Hepatocyte (in vitro differentiated cells): Measurements from ENCODE around the gene EGF.

Experiments
- EZH2 ChIP-seq: fragments of 200-600 bp; sonication (generic); IDR thresholded peaks from 2 replicates; pipeline ENCODE4 v1.6.1; 2016; ENCODE audit warnings: antibody characterized with exemption, mild to moderate bottlenecking, borderline replicate concordance
- EZH2phosphoT487 ChIP-seq: fragments of 200-600 bp; sonication (generic); IDR thresholded peaks from one replicate; pipeline ENCODE4 v1.6.1; 2018; ENCODE audit warnings: antibody characterized with exemption, mild to moderate bottlenecking, low read depth, moderate library complexity; ENCODE audit not compliant: unreplicated experiment, severe bottlenecking
- TF ChIP-seq, protein P1 (sequence below): fragments of 200-600 bp; sonication (generic); IDR thresholded peaks from 2 replicates; pipeline ENCODE4 v1.5.1; 2016; ENCODE audit warnings: antibody characterized with exemption, mild to moderate bottlenecking; ENCODE audit not compliant: poor library complexity

DNA sequence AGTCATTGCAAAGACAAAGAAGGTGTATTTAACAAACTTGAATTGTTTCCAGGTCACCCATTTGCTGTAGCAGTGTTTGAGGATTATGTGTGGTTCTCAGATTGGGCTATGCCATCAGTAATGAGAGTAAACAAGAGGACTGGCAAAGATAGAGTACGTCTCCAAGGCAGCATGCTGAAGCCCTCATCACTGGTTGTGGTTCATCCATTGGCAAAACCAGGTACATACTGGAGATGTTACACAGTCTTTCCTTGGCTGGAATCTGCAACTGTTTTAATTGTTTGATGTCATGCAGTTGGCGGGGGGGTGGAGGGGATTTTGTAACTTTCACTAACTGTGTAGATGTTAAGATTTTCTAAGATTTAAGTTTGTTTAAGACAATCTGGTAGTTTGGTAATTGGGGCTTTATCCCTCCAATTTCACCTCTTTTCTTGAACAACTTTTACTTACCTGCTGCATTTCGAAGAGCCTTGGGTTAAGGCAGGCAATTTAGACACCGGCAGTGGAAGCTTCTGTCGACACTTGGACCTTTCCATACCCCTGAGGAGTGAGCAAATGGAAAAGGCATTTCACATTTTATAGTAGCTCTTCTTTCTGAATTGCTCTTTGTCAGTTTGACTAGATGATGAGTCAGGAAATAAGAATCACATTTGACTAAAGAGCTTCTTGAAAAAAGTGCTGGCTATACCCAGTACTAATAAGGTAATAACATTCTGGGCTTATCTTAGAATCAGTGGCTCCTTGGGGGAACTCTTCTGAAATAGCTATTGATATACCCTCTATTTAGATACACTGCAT lies 67.4 kb downstream of the EGF start:
- TF ChIP-seq, protein P1, sequence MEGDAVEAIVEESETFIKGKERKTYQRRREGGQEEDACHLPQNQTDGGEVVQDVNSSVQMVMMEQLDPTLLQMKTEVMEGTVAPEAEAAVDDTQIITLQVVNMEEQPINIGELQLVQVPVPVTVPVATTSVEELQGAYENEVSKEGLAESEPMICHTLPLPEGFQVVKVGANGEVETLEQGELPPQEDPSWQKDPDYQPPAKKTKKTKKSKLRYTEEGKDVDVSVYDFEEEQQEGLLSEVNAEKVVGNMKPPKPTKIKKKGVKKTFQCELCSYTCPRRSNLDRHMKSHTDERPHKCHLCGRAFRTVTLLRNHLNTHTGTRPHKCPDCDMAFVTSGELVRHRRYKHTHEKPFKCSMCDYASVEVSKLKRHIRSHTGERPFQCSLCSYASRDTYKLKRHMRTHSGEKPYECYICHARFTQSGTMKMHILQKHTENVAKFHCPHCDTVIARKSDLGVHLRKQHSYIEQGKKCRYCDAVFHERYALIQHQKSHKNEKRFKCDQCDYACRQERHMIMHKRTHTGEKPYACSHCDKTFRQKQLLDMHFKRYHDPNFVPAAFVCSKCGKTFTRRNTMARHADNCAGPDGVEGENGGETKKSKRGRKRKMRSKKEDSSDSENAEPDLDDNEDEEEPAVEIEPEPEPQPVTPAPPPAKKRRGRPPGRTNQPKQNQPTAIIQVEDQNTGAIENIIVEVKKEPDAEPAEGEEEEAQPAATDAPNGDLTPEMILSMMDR: no peak
- no peak for TF ChIP-seq EZH2
- no peak for TF ChIP-seq EZH2phosphoT487
